Left lung (tissue), 10 donors: Measurements from ENCODE around the gene TMEM229B. TPM values are rescaled to one million over a fixed set of nuclear protein-coding genes. Genes with fewer than 3 reads are reported as not detected.

Experiments used
- ATAC-seq: fragments of 200-7000 bp; cut with Tn5 transposase; one replicate; pipeline ENCODE4 v1.9.1; 2020; ENCODE audit warnings: moderate library complexity
- DNase-seq, 4 donors: peaks; one replicate each; pipeline ENCODE4 v3.0.0-alpha.2; 2013 to 2020
- H3K27ac ChIP-seq, 2 donors: fragments of 200-600 bp; sonication (generic) in 1 of 2; one replicate each; pipeline versions ENCODE4 v1.5.0 to v1.8.0; 2020 to 2021
- H3K27me3 ChIP-seq, 2 donors: fragments of 200-600 bp; sonication (generic) in 1 of 2; one replicate each; pipeline versions ENCODE4 v1.5.0 to v1.8.0; 2020 to 2021
- H3K36me3 ChIP-seq, 2 donors: fragments of 200-600 bp; sonication (generic) in 1 of 2; one replicate each; pipeline versions ENCODE4 v1.5.0 to v1.8.0; 2020 to 2021
- H3K4me1 ChIP-seq, 2 donors: fragments of 200-600 bp; one replicate each; pipeline ENCODE4 v1.8.0; 2021
- H3K4me3 ChIP-seq, 2 donors: fragments of 200-600 bp; sonication (generic) in 1 of 2; one replicate each; pipeline versions ENCODE4 v1.5.0 to v1.8.0; 2020 to 2021; ENCODE audit warnings: mild to moderate bottlenecking in 1 of 2
- H3K9me3 ChIP-seq, 2 donors: fragments of 200-600 bp; sonication (generic) in 1 of 2; one replicate each; pipeline versions ENCODE4 v1.5.0 to v1.8.0; 2020 to 2021
- intact Hi-C, 2 donors: fragments of 100-400 bp; cut with DNase I; formaldehyde crosslinking; loops; one replicate each; pipeline versions ENCODE4 v1.11.2 to v1.14.2; 2022
- polyA plus RNA-seq, 6 donors: library from polyadenylated mRNA; unstranded; fragments of 120-200 nt; gene quantifications; one replicate each; pipeline ENCODE4 v1.2.1, GENCODE V29; 2013; ENCODE audit not compliant: insufficient read length in 6 of 6
- total RNA-seq, 2 donors: library from RNA; stranded (reverse); fragmentation: NEBNext Ultra II Directional; extraction: Animal tissue kit (Norgen Biotek cat#: 25700); gene quantifications; one replicate each; pipeline ENCODE4 v1.2.1, GENCODE V29; 2021
- TF ChIP-seq, protein P1 (sequence below), 2 donors: fragments of 200-600 bp; sonication (generic) in 1 of 2; IDR thresholded peaks; one replicate each; pipeline versions ENCODE4 v1.5.0 to v1.8.0; 2021; ENCODE audit warnings: antibody characterized with exemption in 2 of 2
- donor health status: DM: no; HTN: yes; CAD: no.
- donor health status: DM: no; HTN: no; CAD: no.

The TMEM229B gene
- total and polyA plus RNA-seq, 8 donors, result 0.39 to 7.7 (median 0.77) TPM

DNA sequence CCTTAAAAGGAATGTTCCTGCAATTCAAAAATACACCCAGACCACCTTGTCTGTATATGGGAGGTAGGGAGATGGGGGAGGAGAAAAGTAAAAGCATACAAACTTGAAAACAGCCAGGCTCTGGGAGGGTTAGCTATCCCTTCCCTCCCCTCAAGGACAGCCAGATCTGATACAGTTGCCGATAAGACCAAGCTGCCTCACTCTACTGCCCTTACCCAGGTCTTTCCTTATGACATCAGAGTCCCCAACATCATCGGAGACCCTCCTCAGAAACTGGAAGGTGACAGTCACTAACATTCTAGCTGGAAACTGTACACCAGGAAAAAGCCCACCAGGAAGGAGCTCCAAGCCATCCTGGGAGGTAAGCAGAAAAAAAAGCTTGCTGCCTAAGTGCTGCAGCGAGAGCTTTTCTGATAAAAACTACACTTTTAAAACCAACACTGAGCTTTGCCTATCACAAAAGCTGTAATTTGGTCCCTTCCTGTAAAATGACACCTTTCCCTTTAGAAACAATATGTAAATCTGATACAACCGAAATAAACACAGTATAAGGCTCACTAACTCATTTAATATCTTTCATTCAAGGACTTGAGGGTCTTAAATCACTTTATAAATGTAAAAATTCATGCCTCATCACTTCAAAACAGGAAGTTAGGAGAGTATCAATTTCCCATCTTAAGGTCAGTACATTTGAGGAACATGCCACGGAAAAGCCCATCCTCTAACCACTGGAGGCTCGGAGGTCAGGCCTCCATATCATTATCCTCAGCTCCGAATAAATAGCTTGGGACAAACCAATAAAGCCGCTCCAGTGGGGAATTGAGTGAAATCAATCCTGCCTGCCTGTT is 24.2 kb upstream of the TMEM229B start:
- no peak overlapping the region for H3K27ac ChIP-seq
- intact Hi-C loops, result no loop called here
- ATAC-seq, result no peak

GRCh38 chr14:67510836-67511235 is 22.3 kb upstream of the TMEM229B start:
- TF ChIP-seq, protein P1, sequence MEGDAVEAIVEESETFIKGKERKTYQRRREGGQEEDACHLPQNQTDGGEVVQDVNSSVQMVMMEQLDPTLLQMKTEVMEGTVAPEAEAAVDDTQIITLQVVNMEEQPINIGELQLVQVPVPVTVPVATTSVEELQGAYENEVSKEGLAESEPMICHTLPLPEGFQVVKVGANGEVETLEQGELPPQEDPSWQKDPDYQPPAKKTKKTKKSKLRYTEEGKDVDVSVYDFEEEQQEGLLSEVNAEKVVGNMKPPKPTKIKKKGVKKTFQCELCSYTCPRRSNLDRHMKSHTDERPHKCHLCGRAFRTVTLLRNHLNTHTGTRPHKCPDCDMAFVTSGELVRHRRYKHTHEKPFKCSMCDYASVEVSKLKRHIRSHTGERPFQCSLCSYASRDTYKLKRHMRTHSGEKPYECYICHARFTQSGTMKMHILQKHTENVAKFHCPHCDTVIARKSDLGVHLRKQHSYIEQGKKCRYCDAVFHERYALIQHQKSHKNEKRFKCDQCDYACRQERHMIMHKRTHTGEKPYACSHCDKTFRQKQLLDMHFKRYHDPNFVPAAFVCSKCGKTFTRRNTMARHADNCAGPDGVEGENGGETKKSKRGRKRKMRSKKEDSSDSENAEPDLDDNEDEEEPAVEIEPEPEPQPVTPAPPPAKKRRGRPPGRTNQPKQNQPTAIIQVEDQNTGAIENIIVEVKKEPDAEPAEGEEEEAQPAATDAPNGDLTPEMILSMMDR (IDR thresholded peaks at IDR 0.05), result no peak

More for the DNA sequence above, 24.2 kb upstream of the TMEM229B start:
- TF ChIP-seq, protein P1 (IDR thresholded peaks at IDR 0.05), result no peak
- no peak for DNase-seq
- peaks cover 0 to 44% of the 10 kb centered on the region in 2 donors for H3K4me1 ChIP-seq
- H3K36me3 ChIP-seq, result no peaks in the 10 kb centered on the region
- no peaks in the 10 kb centered on the region for H3K9me3 ChIP-seq
- H3K4me3 ChIP-seq, result no peak overlapping the region
- no peaks in the 10 kb centered on the region for H3K27me3 ChIP-seq

DNA sequence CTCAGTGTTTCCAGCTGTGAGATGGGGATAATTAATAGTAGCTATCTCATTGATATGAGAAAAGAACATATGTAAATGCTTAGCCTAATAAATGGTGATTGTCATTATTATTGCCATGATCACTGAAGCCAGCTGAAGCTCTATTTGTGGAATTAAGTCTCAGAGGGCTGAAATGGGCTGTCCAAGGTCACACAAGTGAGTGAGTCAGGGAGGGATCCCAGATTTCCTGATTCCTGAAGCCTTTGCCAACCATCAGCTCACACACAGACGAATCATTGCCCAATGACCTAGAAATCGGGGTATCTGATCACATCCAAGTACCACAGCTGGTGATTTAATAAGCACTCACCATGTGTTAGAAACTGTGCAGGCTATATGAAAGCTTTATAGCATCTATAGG is 21.6 kb upstream of the TMEM229B start:
- DNase-seq, result no peak
- H3K27ac ChIP-seq, result no peak overlapping the region
- intact Hi-C loops, result no loop called here
- H3K4me1 ChIP-seq, result peaks cover 0 to 25% of the 10 kb centered on the region in 2 donors
- H3K36me3 ChIP-seq, result no peaks in the 10 kb centered on the region
- ATAC-seq, result no peak
- TF ChIP-seq, protein P1 (IDR thresholded peaks at IDR 0.05), result no peak
- H3K9me3 ChIP-seq, result no peaks in the 10 kb centered on the region
- H3K27me3 ChIP-seq, result no peaks in the 10 kb centered on the region
- H3K4me3 ChIP-seq, result no peak overlapping the region

More at GRCh38 chr14:67510836-67511235, 22.3 kb upstream of the TMEM229B start:
- DNase-seq, result no peak
- H3K27me3 ChIP-seq, result no peaks in the 10 kb centered on the region
- H3K9me3 ChIP-seq, result no peaks in the 10 kb centered on the region
- no peaks in the 10 kb centered on the region for H3K36me3 ChIP-seq
- peaks cover 0 to 30% of the 10 kb centered on the region in 2 donors for H3K4me1 ChIP-seq
- intact Hi-C loops, result no loop called here
- ATAC-seq, result no peak
- H3K27ac ChIP-seq, result no peak overlapping the region
- no peak overlapping the region for H3K4me3 ChIP-seq

- ATAC-seq, result no peak
- no peak overlapping the region for H3K27ac ChIP-seq
Observed at GRCh38 chr14:67508956-67509355, 20.4 kb upstream of the TMEM229B start.

DNA sequence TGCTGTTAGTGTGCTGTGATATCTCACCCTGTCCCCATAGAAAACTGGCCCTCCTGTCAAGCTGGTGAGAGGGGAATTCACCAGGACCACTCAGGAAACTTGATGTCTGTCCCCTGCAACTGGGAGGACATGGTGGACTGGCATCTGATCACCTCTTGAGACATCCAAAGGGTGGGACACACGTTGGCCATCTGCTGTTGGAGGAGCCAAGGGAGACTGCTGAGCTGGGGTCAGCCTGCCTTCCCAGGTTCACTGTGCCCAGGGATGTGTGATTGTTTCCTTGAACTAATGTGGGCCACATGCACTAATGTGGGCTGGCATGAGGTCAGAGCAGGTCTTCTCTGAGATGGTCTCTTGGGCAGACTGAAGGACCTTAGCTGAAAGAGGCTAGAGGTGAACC is 16.7 kb upstream of the TMEM229B start:
- H3K36me3 ChIP-seq, result no peaks in the 10 kb centered on the region
- DNase-seq (no peak), ATAC-seq (no peak)
- H3K4me1 ChIP-seq, result peaks cover 0 to 8% of the 10 kb centered on the region in 2 donors
- TF ChIP-seq, protein P1 (IDR thresholded peaks at IDR 0.05), result no peak
- H3K9me3 ChIP-seq, result no peaks in the 10 kb centered on the region
- H3K27ac ChIP-seq, result no peak overlapping the region
- H3K4me3 ChIP-seq, result no peak overlapping the region
- H3K27me3 ChIP-seq, result no peaks in the 10 kb centered on the region
- intact Hi-C loops, result no loop called here

More at GRCh38 chr14:67508956-67509355, 20.4 kb upstream of the TMEM229B start:
- intact Hi-C loops, result no loop called here
- Histone ChIP-seq H3K36me3 (no peaks in the 10 kb centered on the region), H3K9me3 (no peaks in the 10 kb centered on the region), H3K27me3 (no peaks in the 10 kb centered on the region), H3K4me3 (no peak overlapping the region), H3K4me1 (peaks cover 0 to 19% of the 10 kb centered on the region in 2 donors)
- TF ChIP-seq, protein P1 (IDR thresholded peaks at IDR 0.05), result no peak
- no peak for DNase-seq
